GM18508 (cell line): ENCODE measurements around the gene APBB3.
"Not testable (repeated sequence)": the region's sequence is repeated elsewhere in the genome, so short reads cannot be mapped to it uniquely, and the experiment has no call there.

Experiments
- ATAC-seq: cut with Tn5 transposase; IDR thresholded peaks from one replicate; pipeline ENCODE4 v1.9.1; 2021; ENCODE audit warnings: moderate number of reproducible peaks; ENCODE audit not compliant: insufficient read depth, unreplicated experiment

Gene APBB3, protein sequence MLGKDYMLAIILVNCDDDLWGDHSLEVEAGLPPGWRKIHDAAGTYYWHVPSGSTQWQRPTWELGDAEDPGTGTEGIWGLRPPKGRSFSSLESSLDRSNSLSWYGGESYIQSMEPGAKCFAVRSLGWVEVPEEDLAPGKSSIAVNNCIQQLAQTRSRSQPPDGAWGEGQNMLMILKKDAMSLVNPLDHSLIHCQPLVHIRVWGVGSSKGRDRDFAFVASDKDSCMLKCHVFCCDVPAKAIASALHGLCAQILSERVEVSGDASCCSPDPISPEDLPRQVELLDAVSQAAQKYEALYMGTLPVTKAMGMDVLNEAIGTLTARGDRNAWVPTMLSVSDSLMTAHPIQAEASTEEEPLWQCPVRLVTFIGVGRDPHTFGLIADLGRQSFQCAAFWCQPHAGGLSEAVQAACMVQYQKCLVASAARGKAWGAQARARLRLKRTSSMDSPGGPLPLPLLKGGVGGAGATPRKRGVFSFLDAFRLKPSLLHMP

GRCh38 chr5:140564196-140565023 lies at the start of gene APBB3, which contains the start of gene SLC35A4:
APBB3 (minus strand) TSS chr5:140564598; CDS start chr5:140564245, 353 bp downstream.
SLC35A4 (plus strand) TSS chr5:140564828; CDS start chr5:140567170, 2,342 bp downstream.
- peak; percentile 68 for ATAC-seq

DNA sequence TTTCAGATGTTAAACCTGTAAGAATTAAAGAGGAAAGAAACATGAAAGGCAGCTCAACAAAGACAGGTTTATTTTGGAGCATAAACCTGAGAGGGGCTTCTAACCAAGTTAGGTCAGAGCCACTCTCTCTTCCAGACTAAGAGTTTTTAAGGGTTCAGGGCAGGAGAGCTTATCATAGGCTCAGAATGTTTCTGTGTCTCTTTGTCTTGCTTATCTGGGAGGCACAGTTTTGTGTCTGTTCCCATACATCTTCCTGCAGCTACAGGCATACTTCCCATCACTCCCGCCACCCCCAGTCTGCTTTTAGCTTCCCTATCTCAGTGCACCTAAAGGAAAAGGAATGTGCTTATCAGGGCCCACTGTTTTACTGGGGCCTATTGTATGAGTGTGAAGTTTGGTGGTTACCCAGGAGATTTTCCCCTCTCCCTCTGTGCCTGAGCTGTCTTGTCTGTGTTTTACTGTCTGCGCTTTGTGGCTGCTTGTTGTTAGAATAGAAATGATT lies 46.7 kb upstream of the APBB3 start:
- no peak for ATAC-seq

DNA sequence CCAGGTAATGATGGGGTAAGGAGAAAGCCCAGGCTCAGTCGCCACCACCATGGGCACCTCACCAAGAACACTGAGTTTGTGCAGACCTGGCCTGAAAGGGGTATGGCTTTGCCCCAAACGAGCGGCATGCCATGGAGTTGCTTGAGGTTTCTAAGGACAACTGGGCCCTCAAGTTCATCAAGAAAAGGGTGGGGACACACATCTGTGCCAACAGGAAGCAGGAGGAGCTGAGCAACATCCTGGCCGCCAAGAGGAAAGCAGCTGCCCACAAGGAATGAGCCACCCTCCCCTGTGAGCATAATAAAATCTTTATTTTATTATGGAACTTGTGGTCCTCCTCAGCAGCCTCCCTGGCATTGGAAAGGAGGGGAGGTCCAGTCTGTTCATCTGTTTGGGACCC lies 44.7 kb upstream of the APBB3 start:
- ATAC-seq, result no peak

DNA sequence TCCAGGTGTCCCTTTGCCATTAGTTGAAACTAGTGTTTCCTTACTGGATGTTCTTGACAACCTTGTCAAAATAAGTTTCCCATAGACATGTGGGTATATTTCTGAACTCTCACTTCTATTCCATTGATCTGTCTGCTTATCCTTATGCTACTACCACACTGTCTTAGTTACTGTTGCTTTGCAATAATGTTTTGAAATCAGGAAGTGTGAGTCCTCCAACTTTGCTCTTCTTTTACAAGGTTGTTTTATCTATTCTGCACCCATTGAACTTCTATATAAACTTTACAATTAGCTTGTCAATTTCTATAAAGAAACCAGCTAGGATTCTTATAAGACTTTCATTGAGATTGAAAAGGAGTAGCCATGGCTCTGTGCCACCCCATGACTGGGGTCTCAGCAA lies 44.3 kb upstream of the APBB3 start:
- ATAC-seq, result no peak

DNA sequence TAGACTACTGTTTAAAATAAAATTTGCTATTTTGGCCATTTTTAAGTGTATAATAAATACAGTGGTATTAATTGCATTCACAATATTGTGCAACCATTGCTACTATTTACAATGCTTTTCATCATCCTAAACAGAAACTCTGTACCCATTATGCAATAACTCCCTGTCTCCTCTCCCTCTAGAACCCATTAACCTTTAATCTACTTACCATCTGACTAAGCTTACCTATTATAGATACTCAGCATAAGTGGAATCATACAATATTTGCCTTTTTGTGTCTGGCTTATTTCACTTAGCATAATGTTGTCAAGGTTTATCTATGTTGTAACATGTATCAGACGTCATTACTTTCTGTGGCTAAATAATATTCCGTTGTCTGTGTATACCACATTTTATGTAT lies 42.6 kb upstream of the APBB3 start:
- ATAC-seq, result no peak

DNA sequence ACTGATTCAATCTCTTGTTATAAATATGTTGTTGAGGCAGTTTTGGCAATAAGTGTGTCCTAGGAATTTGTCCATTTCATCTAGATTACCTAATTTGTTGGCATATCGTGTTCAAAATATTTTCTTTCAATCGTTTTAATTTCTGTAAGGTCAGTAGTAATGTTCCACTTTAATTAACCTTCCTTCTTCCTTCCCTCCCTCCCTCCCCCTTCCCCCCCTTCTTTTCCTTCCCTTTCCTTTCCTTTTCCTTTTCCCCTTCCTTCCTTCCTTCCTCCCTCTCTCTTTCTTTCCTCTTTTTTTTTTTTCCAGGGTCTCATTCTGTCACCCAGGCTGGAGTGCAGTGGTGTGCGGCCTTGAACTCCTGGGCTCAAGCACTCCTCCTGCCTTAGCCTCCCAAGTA lies 41.5 kb upstream of the APBB3 start:
- ATAC-seq, result no peak

GRCh38 chr5:140603734-140604133 lies 39.3 kb upstream of the APBB3 start:
- no peak for ATAC-seq

GRCh38 chr5:140603446-140603698 lies 39.0 kb upstream of the APBB3 start:
- ATAC-seq, result not testable (repeated sequence)

DNA sequence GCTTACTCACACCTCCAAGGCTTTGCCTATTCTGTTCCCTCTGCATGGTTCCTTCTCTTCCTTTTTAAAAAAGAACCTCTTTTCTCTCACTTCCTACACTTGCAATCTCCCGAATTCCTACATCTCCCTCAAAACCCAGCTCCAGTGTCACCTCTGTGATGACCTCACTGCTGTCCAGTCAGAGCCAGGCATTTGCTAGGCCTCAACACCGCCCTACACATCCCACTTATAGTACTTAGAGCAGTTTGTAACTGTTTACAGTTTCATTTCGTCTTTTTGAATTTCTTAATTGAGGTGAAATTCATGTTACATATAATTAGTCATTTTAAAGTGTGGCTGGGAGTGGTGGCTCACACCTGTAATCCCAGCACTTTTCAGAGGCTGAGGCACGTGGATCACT lies 37.7 kb upstream of the APBB3 start:
- ATAC-seq, result no peak

DNA sequence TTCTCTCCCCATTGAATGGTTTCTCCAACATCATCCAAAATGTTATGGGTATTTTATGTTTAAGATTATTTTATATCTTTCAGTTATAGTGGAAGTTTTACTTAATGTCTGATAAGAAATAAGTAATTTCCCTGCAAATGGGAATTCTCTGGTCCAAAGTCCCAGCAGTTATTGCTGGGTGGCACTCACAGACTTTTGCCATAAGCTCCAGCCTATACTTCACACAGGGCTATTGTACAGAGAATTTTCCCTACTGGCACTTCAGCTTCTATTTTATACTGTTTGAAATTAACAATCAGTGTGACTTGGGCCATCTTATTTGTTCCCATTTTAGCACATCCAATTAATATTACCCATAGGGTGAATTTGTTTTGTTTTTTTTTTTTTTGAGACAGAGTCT lies 35.7 kb upstream of the APBB3 start:
- ATAC-seq, result no peak

DNA sequence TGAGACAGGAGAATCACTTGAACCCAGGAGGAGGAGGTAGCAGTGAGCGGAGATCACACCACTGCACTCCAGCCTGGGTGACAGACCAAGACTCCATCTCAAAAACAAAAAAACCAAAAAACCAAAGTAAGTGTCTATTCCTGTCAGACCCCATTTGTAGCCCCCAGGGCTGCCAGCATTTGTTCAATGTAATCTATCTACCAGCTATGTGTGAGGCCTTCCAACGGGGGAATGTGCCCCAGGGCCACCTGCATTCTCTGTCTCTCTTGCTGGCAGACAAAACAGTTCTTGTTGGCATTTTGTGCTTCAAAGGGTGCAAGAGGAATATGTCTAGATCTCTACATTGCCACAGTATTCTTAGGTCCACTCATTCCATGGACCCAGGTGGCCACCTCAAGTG lies 34.4 kb upstream of the APBB3 start:
- ATAC-seq, result no peak

- no peak for ATAC-seq
These were observed 31.9 kb upstream of the APBB3 start for GRCh38 chr5:140596321-140596741.

DNA sequence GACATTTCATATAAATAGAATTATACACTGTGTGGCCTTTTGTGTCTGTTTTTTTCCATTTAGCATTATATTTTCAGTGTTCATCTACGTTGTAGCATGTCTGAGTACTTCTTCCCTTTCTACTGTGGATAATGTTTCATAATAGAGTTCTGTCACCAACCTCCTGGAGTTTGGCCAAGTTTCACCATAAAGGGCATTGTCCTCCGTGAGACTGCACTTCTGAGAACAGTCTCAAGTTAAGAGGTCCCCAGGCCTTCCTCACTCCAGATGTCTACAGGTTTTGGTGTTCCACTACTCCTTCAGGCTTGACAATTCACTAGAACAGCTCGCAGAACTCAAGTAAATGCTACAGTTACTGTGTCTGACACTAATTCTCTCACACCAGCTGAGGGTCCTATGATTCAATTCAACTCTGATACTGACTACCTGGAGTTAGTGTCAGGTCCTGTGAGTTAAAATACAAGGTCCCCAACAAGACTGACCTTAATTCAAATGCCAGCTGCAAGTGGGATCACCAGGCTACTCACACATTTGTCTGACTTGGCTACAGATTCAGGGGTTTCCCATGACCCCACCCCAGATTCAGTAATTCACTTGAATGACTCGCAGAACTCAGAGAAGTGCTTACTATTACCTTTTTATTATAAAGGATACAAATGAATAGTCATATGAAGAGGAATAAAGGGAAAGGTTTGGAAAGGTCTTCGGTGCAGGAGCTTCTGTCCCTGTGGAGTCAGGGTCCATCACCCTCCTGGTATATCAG lies 31.3 kb upstream of the APBB3 start:
- no peak for ATAC-seq

DNA sequence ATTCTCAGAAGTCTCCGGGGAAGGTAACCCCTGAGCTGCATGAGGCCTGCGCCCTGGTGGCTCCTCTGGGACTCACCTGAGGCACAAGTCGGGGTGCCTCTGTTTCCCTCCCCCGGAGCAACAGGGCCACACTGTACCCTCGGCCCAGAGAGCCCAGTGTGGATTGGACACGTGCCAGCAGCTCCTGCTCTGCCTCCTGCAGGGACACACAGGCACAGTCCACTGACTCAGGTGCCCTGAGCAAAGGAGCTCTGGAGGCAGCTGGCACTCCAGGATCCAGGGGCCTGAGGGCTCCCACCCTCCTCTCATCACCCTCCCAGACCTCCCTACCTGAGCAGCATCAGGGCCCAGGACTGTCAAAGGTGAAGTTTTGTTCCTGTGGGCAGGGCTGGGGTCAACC lies 29.8 kb upstream of the APBB3 start:
- no peak for ATAC-seq

- not testable (repeated sequence) for ATAC-seq
These were observed 28.7 kb upstream of the APBB3 start for GRCh38 chr5:140593070-140593469.

DNA sequence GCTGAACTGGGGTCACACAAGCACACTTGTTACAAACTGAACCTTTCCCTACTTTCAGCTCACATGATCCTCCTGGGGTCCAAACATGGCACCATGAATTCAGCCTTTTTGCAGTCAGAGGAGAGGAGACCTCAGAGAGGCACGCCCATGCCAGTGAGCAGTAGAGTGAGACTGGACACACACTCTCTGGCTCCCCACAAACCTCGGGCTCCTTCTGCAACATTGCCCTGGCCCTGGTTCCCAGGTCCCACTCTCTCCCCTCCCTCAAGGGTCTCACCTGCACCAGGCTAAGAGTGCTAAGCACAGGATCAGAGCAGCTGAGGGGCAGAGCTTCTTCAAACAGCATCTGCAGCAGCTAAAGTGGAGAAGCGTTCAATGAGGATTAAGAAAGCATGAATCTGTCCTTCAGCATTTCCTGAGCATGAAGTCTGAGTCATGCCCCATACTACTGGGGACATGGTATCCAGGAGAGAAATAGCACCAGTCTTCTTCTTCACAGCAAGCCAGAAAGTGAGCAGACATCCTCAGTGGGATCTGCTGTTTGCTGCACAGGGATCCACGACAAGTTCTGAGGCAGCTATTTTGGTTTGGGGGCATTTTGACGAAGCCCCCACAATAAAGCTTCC lies 27.5 kb upstream of the APBB3 start:
- ATAC-seq, result no peak

- no peak for ATAC-seq
These were observed 26.5 kb upstream of the APBB3 start for GRCh38 chr5:140590861-140591260.

- ATAC-seq, result no peak
These were observed 24.1 kb upstream of the APBB3 start for GRCh38 chr5:140588311-140589070.

DNA sequence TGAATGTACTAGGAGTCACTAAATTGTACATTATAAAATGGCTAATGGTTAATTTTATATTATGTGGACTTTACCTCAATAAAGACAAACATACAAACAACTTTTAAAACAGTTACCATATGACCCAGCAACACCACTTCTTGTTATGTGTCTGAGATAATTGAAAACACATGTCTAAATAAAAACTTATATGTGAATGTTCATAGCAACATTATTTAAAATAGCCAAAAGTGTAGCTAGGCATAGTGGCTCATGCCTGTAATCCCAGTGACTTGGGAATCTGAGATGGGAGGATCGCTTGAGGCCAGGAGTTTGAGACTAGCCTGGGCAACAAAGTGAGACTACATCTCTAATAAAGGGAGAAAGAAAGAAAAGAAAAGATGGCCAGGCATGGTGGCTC lies 23.1 kb upstream of the APBB3 start:
- ATAC-seq, result no peak
